ENCODE data around the gene PHACTR3. TPM values are rescaled to one million over a fixed set of nuclear protein-coding genes. Genes with fewer than 3 reads are reported as not detected.

The PHACTR3 gene
- total RNA-seq, 1 donor from 2014 or later = 0.14 TPM

- no peak overlapping the region for H3K9ac ChIP-seq (ENCODE audit: low read length)
- H3K79me2 ChIP-seq (ENCODE audit: insufficient read depth, low read length) = no peaks in the 10 kb centered on the region
- DNase-seq (ENCODE audit: low read depth) (no peak), FAIRE-seq (no peak)
- no peak overlapping the region for H3K27ac ChIP-seq (ENCODE audit: low read depth, low read length)
- no peak overlapping the region for H3K4me3 Mint-ChIP-seq (ENCODE audit: unreplicated experiment)
- TF ChIP-seq CTCF (IDR thresholded peaks at IDR 0.05; ENCODE audit: insufficient read depth, low read depth, low read length) = no peak
- TF ChIP-seq EZH2 (IDR thresholded peaks at IDR 0.05; ENCODE audit: insufficient read depth, low read length) = no peak
- no peaks in the 10 kb centered on the region for H3K27me3 ChIP-seq (ENCODE audit: insufficient read depth, low read length)
- no peak overlapping the region for H2AFZ ChIP-seq (ENCODE audit: low read depth, low read length)
- H3K4me1 ChIP-seq (ENCODE audit: insufficient read depth, low read length) = no peaks in the 10 kb centered on the region
- no peak overlapping the region for H3K4me2 ChIP-seq (ENCODE audit: low read length)
- H3K27ac Mint-ChIP-seq (ENCODE audit: unreplicated experiment) = no peak overlapping the region
- no peak overlapping the region for H3K4me3 ChIP-seq (ENCODE audit: insufficient read depth, low read depth, low read length)
- no peaks in the 10 kb centered on the region for H4K20me1 ChIP-seq (ENCODE audit: insufficient read depth, low read length)
- H3K36me3 ChIP-seq (ENCODE audit: insufficient read depth, low read length) = no peaks in the 10 kb centered on the region
- H3K27me3 Mint-ChIP-seq (ENCODE audit: low read depth, unreplicated experiment) = no peaks in the 10 kb centered on the region
- H3K9me3 ChIP-seq (ENCODE audit: insufficient read depth, low read depth, low read length) = no peaks in the 10 kb centered on the region
- H3K36me3 Mint-ChIP-seq (ENCODE audit: low read depth, unreplicated experiment) = no peaks in the 10 kb centered on the region
- no peaks in the 10 kb centered on the region for H3K4me1 Mint-ChIP-seq (ENCODE audit: low read depth, unreplicated experiment)
- H3K9me3 Mint-ChIP-seq (ENCODE audit: unreplicated experiment) = peaks cover 4% of the 10 kb centered on the region
These were observed 257.1 kb downstream of the PHACTR3 start for GRCh38 chr20:59861401-59861800.

DNA sequence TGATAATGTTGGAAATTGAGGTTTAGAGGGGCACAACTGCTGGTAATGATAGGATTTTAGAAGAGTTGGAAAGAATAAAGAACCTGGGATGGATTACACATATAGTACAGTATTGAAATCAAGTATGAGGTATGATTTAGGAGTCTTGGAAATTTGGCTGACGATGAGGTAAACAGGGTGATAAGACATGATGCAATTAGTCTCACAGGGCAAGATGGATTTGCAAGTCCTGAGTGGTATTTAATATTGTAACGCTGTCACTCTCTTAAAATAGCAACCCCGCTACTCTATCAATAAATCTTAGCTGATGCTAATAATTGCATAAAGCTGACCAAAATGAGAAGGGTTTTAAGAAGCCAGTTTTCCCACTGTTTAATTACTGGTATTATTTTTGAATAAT lies 258.7 kb downstream of the PHACTR3 start:
- TF ChIP-seq EZH2 (IDR thresholded peaks at IDR 0.05; ENCODE audit: insufficient read depth, low read length) (no peak), CTCF (IDR thresholded peaks at IDR 0.05; ENCODE audit: insufficient read depth, low read depth, low read length) (no peak)
- Histone ChIP-seq H3K36me3 (ENCODE audit: insufficient read depth, low read length) (no peaks in the 10 kb centered on the region), H3K27ac (ENCODE audit: low read depth, low read length) (no peak overlapping the region), H3K9ac (ENCODE audit: low read length) (no peak overlapping the region), H3K27me3 (ENCODE audit: insufficient read depth, low read length) (no peaks in the 10 kb centered on the region), H3K4me1 (ENCODE audit: insufficient read depth, low read length) (no peaks in the 10 kb centered on the region), H3K4me3 (ENCODE audit: insufficient read depth, low read depth, low read length) (no peak overlapping the region), H2AFZ (ENCODE audit: low read depth, low read length) (no peak overlapping the region), H3K79me2 (ENCODE audit: insufficient read depth, low read length) (no peaks in the 10 kb centered on the region), H4K20me1 (ENCODE audit: insufficient read depth, low read length) (no peaks in the 10 kb centered on the region), H3K9me3 (ENCODE audit: insufficient read depth, low read depth, low read length) (no peaks in the 10 kb centered on the region), H3K4me2 (ENCODE audit: low read length) (no peak overlapping the region)
- no peaks in the 10 kb centered on the region for H3K36me3 Mint-ChIP-seq (ENCODE audit: low read depth, unreplicated experiment)
- no peaks in the 10 kb centered on the region for H3K9me3 Mint-ChIP-seq (ENCODE audit: unreplicated experiment)
- H3K27ac Mint-ChIP-seq (ENCODE audit: unreplicated experiment) = no peak overlapping the region
- FAIRE-seq (no peak), DNase-seq (ENCODE audit: low read depth) (no peak)
- H3K4me3 Mint-ChIP-seq (ENCODE audit: unreplicated experiment) = no peak overlapping the region
- peaks cover 3% of the 10 kb centered on the region for H3K4me1 Mint-ChIP-seq (ENCODE audit: low read depth, unreplicated experiment)
- H3K27me3 Mint-ChIP-seq (ENCODE audit: low read depth, unreplicated experiment) = no peaks in the 10 kb centered on the region

DNA sequence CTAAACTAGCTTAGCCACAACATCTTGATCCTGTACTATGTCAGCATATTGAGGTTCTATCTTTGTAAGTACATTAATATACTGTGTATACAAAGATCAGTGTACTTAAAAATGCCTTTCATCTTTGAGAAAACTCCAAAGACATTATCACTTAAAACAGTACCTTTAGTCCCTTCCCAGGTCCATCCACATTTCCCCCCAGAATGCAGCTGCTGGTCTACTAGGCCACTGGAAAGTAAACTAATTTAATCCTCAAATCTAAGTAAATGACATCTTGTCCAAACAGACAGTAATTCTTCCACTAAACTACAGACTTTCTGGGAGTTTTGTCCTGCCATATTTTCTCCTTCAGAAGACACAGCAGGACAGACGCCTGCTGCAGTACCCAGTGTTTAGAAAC lies 260.4 kb downstream of the PHACTR3 start:
- Mint-ChIP-seq H3K27me3 (ENCODE audit: low read depth, unreplicated experiment) (no peaks in the 10 kb centered on the region), H3K9me3 (ENCODE audit: unreplicated experiment) (no peaks in the 10 kb centered on the region), H3K27ac (ENCODE audit: unreplicated experiment) (no peak overlapping the region), H3K4me1 (ENCODE audit: low read depth, unreplicated experiment) (peaks cover 3% of the 10 kb centered on the region), H3K4me3 (ENCODE audit: unreplicated experiment) (no peak overlapping the region), H3K36me3 (ENCODE audit: low read depth, unreplicated experiment) (no peaks in the 10 kb centered on the region)
- no peaks in the 10 kb centered on the region for H3K79me2 ChIP-seq (ENCODE audit: insufficient read depth, low read length)
- no peak for TF ChIP-seq EZH2 (IDR thresholded peaks at IDR 0.05; ENCODE audit: insufficient read depth, low read length)
- no peak for TF ChIP-seq CTCF (IDR thresholded peaks at IDR 0.05; ENCODE audit: insufficient read depth, low read depth, low read length)
- H3K27me3 ChIP-seq (ENCODE audit: insufficient read depth, low read length) = no peaks in the 10 kb centered on the region
- no peak overlapping the region for H3K4me2 ChIP-seq (ENCODE audit: low read length)
- no peaks in the 10 kb centered on the region for H4K20me1 ChIP-seq (ENCODE audit: insufficient read depth, low read length)
- no peak for FAIRE-seq
- no peaks in the 10 kb centered on the region for H3K9me3 ChIP-seq (ENCODE audit: insufficient read depth, low read depth, low read length)
- H3K9ac ChIP-seq (ENCODE audit: low read length) = no peak overlapping the region
- no peaks in the 10 kb centered on the region for H3K4me1 ChIP-seq (ENCODE audit: insufficient read depth, low read length)
- no peak overlapping the region for H3K4me3 ChIP-seq (ENCODE audit: insufficient read depth, low read depth, low read length)
- no peak overlapping the region for H3K27ac ChIP-seq (ENCODE audit: low read depth, low read length)
- no peaks in the 10 kb centered on the region for H3K36me3 ChIP-seq (ENCODE audit: insufficient read depth, low read length)
- DNase-seq (ENCODE audit: low read depth) = no peak
- no peak overlapping the region for H2AFZ ChIP-seq (ENCODE audit: low read depth, low read length)

Data from astrocyte (in vitro differentiated cells and primary cell).